ENCODE data around the gene PIK3AP1.

PIK3AP1 gene

DNA sequence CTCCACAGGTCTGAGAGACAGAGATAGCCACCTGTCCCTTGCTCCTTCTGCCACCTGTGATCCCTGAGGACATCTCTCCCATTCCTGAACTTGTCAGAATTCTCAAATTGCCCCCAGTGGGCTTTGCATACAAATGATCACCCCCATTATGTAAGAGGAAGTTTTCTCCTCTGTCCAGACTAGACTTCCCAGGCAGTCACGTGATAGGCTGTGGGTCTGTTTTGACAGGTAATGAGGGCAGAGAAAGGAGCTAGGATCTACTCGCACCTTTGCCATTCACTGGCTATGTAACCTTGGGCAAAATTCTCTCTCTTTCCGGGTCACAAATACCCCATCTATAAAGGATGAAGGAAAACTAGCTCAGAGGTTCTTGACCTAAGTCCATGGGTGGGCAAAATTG is 112.1 kb downstream of the PIK3AP1 start:
- no peak for DNase-seq

DNA sequence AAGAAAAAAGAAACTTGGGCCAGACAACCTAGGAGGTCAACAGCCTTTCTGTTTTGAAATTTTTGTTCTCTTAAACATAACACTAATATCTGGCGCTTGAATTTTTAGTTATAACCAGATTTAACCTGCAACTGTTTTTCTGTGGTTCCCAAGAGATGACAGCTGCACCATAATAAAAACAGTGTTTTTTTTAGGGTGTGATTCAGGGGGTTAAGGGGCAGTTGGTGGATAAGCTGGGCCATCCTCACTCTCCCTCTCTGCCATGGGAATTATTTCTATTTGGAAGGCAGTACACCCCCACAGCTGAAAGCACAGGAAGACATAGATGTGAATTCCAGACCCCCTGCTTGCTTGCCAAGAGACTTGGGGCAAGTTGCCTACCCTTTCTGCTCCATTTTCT is 113.4 kb downstream of the PIK3AP1 start:
- DNase-seq, result no peak

DNA sequence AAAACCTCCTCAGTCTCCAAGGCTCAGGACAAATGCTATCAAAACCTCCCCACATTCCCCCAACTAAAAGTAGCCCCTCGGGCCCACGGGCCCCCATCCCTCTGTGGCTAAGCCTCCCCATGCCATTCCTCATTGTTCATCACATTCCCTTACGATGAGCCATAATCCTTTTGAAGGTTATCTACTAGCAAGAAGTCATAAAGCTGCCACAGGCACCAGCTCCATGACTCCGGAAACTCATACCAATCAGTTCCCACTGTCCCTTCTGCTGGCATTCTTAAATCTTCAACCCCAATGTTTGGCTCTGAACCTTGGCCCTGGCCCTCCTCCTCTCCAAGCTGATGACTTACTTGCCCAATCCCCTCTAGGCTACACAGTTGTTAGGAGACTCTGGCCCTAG is 114.1 kb downstream of the PIK3AP1 start:
- DNase-seq, result peak; percentile 57

DNA sequence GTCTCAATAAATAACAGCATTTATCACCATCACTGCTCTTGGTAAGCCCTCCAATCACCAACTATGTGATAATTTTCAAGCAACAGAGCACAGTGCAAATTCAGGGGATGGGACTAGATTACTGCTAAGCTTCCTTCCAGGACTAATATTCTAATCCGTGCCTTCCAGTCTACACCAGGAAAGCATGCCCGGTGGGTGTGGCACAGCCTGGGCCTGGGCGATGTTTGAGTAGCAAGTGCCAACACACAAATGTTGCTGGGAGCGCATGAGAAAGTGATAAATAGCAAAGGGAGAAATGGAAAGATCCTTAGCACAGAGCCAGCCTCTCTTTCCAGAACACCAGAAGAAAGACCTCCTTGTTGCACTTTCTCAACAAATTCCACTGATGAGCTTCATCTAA is 120.0 kb downstream of the PIK3AP1 start:
- DNase-seq, result no peak

DNA sequence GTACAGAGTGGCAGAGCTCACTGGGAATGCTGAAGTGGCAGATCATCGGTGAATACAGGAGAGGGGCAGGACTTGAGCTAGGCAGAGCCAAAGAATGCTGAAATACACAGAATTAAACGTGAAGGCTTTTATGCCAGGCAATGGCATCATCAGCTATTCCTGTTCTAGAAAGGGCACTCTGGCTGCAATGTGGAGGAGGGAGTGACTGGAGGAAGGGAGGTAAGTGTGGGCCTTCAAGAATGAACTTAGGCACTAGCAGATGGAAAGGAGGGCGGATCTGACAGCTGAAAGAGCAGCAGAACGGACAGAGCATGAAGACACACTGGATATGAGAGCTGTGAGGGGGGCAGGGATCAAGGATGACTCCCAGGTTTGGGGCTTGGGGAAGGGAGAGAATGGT is 121.5 kb downstream of the PIK3AP1 start:
- DNase-seq, result no peak

DNA sequence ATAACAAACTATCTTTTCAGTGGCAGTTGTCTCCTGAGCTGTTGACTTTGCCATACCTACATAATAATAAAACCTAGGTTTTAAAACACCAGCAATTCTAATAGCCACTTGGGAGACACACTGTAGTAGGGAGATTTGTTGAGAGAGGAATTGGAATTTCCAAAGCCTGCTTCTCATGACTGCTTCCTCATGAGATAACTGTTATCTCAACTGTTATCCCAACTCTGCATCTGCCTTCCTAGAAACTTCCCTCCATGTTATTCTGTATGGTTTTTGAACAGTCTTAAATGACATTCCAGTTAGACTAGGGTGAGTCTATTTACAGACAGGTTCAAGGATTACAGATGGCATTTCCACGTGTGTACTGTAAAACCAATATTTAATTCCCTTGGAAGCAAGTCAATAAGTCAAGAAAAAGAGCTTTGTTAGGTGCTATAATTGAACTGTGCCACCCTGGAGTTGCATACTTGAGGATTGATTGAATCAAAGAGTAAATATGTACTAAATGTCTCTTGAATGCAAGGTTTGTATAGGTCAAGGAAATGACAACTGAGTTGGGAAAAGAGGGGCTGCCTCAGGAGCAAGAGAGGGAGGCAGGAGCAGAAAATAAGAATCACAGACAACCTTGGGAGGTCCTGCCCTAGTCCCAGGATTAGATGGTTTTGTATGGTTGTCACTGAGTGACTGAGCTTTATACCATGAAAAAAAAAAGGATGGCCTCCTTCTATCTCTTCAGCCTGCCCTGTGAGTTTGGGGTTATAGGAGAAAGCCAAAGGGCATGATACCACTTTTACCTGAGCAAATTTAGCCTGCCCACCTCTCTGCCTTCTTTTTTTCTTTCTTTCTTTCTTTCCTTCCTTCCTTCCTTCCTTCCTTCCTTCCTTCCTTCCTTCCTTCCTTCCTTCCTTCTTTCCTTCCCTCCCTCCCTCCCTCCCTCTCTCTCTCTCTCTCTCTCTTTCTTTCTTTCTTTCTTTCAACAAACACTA is 123.6 kb downstream of the PIK3AP1 start:
- no peak for DNase-seq

DNA sequence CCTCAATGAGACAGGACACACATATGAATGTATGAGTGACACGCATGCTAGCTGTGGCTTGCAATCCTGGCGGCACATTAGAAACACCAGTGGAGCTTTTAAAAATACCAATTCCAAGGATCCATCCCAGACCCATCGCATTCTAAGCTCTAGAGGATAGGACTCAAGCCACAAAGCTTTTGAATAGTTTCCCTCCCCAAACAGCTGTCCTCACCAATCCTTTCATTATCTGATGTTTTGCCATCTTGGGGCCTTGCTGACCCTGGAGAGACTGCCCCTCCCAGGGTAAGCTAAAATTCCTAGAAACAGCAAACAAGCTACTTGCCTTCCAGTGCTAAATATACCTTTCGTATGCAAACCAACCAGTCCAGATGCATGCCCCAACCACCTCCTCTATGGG is 124.6 kb downstream of the PIK3AP1 start:
- DNase-seq, result no peak

DNA sequence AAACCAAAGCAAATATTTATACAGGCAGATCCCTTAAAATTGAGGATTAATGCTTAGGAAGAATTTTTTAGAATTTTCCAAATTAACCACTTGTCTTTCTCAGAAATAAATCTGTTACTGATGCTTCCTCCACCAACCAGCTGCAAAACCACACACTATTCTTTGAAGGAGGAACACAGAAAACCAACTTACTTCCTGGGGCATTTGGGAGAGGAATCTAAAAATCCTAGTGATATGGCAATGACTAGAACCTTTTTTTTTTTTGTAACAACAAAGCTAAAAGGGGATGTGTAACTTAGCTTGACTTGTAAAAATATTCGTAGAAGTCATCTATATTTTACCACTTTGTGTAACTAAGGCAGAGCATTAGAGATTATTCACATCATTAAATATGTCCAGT is 128.4 kb downstream of the PIK3AP1 start:
- no peak for DNase-seq

DNA sequence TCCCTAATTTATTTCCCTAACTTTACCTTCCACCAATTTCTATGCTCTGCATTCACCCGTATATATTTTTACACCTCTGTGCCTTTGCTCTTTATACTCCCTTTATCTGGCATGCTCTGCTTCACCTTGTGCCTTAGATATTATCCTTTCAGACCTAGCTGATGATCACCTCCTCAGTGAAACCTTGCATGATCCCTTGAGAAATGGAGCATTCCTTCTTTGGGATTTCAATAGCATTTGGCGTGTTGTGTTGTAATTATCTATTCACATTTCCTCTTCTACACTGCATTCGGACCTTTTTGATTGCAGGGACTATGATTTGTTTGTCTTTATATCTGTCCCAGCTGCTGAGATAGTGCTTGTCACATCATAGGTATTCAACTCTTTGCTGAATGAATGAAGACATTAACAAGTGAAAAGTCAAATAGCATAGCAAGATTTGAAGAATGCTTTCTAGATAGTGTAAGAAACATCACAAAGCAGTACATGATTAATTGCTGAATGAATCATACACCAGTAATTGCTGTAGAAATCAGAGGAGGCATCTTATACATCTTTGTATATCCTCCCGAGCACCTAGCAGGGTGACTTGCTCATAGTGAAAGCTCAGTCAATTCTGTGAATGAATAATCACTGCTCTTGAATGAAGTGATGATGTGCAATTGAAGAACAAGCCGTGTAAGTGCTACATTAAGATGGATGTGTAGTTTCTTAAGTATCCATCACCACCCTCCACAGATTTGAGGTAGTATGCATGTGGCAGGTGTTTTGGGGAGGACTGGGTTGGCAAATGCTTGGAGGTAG is 131.5 kb downstream of the PIK3AP1 start:
- DNase-seq, result peak; percentile 7

DNA sequence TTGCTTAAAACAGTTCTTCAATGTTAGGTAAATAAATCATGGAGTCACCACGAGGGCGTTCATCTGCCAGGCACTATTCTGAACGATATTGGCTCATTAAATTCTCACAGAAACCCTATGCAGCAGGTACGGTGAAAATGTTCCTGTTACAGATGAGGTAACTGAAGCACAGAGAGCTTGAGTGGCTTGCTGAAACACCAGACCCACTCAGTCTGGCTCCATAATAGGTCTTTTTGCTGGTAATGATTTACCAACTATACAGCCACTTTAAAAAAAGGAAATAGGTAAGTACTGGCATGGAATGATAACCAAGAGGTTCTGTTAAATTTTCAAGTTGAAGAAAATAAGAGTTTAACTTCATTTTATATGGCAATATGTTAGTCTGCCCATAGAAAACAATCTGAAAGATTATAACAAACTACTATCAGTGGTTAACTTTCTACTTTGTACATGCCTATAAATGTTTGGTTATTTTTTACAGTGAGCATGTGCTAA is 132.2 kb downstream of the PIK3AP1 start:
- no peak for DNase-seq

DNA sequence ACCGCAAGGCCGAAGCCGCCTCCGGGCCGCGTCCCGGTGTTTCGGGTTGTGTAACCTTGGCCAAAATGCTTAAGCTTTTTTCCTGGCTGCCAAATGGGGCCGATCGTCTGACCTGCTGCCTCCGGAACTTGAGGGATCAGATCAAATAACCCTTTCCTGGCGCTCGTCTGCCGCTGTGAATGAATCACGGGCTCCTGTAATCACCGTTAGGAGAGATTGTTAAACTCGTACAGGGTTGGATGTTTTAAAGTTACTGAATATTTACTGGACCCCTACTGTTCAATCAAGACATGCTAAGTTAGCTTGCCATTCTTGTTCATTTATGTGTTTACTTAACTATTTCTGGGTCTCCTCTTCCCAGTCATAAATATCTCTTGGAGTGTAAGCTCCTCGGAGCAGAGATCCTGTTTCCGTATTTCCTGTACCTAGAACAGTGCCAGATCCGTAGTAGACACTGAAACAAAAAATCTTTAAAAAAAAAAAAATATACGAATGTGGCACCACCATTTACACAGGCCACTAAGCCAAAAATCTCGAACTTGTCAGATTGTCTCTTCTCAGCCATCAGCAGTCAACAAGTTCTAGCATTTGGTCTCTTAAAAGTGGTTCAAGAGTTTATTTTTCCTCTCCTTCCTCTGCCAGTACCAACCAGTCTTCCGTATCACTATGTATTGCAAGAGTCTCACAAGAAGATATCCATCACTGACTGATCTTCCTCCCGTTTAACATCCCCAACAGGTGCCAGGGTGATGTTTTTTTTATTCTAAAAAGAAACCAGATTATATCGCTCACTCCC is 132.9 kb downstream of the PIK3AP1 start:
- DNase-seq, result peak; percentile 73

DNA sequence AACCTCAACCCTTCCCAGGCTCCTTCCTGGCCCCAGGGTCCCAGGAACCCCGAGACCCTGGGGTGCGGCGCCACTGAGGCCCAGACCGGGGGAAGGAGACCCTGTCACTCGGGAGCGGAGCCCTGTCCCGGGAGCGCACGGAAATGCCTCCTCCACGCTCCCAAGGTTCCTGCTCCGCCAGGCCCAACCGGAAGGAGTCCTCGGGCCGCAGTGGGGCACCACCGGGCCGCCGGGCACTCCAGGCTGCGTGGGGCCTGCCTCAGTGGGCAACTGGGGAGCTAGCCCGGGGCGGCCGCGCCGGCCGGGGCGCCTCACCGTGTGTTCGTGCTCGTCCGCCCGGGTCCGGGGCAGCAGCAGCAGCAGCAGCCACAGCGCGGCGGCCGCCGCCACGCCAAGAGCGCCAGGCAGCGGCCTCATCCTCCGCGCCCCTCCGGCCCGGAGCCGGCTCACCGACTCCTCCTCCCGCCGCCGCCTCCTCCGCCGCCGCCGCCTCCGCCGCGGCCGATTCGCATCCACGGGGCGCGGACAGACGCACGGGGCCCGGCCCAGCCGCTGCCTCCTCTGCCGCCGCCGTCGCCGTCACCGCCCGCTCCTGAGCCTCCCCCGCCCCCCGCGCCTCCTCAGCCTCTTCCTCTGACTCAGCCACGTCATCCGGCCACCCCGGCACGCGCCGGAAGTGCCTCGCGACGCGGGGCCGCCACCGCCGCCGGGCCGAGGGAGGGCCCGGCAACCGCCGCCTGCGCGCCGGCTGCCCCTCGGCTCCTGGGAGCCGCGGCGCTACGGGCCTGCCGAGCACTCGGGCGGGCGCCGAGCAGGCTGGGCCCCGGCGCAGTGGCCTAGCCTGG is 133.7 kb downstream of the PIK3AP1 start, which contains the start of gene TM9SF3:
Gene TM9SF3 (minus strand): TSS at position 594 of the 845 bp plus-strand sequence. CDS start 177 bp downstream, at position 417.
- peak; percentile 93 for DNase-seq

DNA sequence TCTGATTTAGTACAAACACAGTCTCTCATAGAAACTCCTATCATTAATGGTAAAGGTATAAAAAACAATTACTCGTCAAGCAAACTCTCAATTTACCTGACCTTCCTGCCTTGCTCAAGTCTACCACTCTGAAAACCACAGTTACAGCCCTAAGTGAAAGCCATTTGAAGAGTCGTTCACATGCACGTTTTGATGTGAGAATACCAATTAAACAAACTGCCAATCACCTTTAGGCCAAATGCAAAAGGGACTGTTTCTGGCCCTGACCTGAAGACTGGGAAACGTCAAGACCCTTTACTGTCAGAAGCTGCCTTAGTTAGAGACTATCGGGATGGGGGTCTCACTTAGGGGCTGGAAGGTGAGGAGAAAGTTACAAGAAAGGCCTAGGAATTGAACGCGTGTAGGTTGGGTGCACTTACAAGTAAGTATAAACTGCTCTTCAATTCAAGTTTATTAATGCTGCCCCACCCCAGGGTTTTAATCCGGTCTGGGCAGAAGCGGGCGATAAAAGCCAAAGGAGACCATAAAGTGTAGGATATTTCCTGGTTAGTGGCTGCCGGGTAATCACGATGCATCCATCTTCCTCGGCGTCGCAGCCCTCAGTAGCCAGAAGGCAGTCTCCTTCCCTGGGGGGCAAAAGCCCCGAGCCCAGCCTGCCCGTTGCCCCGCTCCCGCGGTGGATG is 134.4 kb downstream of the PIK3AP1 start:
- no peak for DNase-seq

DNA sequence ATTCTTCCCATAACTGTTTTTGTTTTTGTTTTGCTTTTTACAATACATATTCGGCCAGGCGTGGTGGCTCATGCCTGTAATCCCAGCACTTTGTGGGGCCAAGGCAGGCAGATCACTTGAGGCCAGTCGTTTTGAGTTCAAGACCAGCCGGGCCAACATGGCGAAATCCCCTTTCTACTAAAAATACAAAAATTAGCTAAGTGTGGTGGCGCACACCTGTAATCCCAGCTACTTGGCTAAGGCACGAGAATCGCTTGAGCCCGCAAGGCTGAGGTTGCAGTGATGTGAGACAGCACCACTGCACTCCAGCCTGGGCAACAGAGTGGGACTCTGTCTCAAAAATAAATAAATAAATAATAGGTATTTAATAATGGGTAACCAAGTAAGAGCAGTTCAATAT is 135.8 kb downstream of the PIK3AP1 start:
- DNase-seq, result no peak

DNA sequence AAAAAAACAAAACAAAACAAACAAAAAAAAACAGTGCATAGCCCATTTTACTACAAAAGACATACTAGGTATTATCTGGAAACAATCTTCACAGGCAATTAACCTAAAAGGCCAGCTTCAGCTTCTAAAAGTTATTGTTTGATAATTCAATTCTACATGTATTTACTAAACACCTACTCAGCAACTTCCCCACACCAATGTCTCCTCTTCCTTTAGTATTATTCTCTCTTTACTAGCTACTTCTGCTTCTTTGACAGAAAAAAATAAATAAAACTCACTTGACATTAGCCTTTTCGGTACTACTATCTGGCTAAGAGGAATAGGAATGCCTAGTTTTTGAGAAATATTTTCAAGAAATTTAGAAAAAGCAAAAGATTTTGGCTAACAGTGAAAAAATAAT is 136.3 kb downstream of the PIK3AP1 start:
- no peak for DNase-seq

DNA sequence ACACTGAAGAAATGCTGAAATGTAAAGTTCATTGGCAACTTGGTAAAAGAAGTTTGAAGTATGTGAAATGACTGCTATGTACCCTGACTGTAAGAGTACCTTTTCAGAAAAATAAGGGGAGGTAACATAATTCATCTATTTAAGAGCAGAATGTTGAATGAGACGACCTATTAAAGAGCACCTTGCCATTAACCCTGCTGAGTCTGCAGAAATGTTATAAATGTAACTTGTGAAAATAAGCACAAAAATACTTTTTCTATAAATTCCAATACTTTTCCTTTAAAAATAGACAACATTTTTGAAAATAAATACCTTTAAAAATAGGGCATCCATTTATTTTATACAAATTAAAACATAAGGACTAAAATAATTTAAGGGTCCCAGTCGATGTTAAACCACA is 141.2 kb downstream of the PIK3AP1 start:
- no peak for DNase-seq

DNA sequence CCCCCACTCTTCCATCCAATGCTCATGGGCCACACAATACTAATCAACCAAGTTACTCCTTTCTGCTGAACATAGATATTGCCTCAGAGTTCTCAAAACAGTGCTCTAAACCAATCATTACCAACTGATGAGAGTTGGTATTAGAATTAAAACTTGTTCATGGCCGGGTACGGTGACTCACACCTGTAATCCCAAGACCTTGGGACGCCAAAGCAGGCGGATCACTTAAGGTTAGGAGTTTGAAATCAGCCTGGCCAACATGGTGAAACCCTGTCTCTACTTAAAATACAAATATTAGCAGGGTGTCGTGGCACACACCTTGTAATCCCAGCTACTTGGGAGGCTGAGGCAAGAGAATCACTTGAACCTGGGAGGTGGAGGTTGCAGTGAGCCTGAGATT is 141.7 kb downstream of the PIK3AP1 start:
- no peak for DNase-seq

DNA sequence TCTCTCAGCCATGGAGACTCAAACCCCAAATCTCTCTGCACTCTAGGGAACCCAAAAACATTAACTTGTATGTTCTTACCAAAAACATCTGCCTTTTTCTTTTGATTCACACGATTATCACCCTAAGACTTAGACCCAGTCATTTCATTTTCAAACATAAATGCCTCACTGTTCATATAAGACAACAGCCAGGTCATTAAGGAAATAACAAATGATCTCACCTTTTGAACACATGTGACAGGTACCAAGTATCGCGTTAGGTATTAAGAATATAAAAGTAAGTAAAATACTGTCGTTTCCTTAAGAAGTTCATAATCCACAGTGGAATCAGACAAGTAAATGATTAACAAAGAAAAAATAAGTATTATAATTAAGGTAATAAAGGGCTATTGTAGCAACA is 142.3 kb downstream of the PIK3AP1 start:
- DNase-seq, result no peak

DNA sequence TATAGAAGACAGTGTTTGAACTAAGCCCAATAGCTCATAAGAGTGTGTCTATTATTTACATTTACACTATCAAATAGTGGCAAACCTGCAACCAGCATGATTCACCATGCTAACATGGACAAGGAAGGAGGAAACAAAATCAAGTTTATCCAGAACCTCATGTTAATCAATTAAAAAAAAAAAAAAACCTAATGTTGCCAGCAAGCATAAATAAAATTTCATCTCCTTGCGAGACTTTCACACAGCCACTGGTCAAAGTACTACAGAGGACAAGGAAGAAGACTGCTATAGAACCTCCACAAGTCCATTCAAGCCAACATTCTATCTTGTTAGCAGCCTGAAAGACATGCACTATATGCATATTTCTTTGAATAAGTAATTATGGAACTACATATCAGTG is 143.2 kb downstream of the PIK3AP1 start:
- DNase-seq, result no peak

DNA sequence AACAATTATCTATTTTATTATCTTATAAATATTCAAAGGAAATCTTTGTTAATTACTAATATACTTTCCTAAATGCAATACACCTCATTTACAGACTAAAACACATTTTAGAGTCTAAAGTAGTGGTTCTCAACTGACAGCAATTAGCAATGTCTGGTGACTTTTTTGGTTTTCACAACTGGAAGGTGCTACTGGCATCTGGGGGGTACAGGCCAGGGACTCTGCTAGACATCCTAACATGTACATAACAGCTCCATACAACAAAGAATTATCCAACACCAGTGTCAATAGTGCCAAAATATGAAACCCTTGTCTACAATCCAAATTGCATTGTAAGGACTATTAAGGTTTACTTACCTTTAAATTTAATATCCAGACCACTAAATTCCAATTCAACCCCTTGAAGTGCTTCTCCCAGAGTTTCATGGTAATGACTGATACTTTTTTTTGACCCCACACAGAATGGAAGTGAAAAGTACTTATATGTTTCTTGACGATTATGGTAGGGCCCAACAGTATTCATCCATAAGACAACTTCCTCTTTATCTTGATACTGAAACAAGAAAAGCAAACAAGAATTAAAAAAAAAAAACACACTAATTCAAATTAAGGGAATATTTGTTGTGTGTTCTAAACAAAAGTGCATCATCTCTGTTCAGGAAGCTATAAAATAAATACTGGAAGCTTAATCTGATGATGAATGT is 143.9 kb downstream of the PIK3AP1 start:
- no peak for DNase-seq

All from fibroblast of skin of back (primary cell).